Peyer's patch (tissue), 4 donors: Measurements from ENCODE around the gene PPP2R2C. TPM values are rescaled to one million over a fixed set of nuclear protein-coding genes. Genes with fewer than 3 reads are reported as not detected.

Experiments used
- DNase-seq, 3 donors: peaks; one replicate each; pipeline ENCODE4 v3.0.0-alpha.2; 2017 to 2019
- H3K27ac ChIP-seq, 4 donors: fragments of 200-600 bp; sonication (generic); one replicate each; pipeline ENCODE4 v1.5.1; 2016 to 2019
- H3K27me3 ChIP-seq, 2 donors: fragments of 200-600 bp; sonication (generic); one replicate each; pipeline ENCODE4 v1.5.1; 2019
- H3K36me3 ChIP-seq, 3 donors: fragments of 200-600 bp; sonication (generic); one replicate each; pipeline ENCODE4 v1.5.1; 2016 to 2019
- H3K4me1 ChIP-seq, 4 donors: fragments of 200-600 bp; sonication (generic); one replicate each; pipeline ENCODE4 v1.5.1; 2016 to 2019
- H3K4me3 ChIP-seq, 4 donors: fragments of 200-600 bp; sonication (generic); 1 replicate in 3 of 4; 2 replicates in 1 of 4; pipeline ENCODE4 v1.5.1; 2016 to 2019; ENCODE audit warnings: mild to moderate bottlenecking in 1 of 4
- H3K9me3 ChIP-seq, 4 donors: fragments of 200-600 bp; sonication (generic); one replicate each; pipeline ENCODE4 v1.5.1; 2016 to 2019; ENCODE audit warnings: mild to moderate bottlenecking in 1 of 4
- CTCF ChIP-seq, 6 experiments: fragments of 450-650 bp in 4 of 6; fragments of 200-600 bp in 2 of 6; sonication (generic) in 1 of 6; IDR thresholded peaks; one replicate each; pipeline ENCODE4 v1.5.1; 2017 to 2019; ENCODE audit warnings: antibody characterized with exemption in 6 of 6, mild to moderate bottlenecking in 3 of 6, moderate library complexity in 1 of 6
- POLR2A ChIP-seq, 2 donors: fragments of 450-650 bp; IDR thresholded peaks; one replicate each; pipeline ENCODE4 v1.5.1; 2017; ENCODE audit warnings: antibody characterized with exemption in 2 of 2, mild to moderate bottlenecking in 2 of 2, moderate library complexity in 2 of 2
- total RNA-seq, 4 donors: library from RNA; depleted of rRNA; stranded (reverse); fragments of >200 nt; gene quantifications; one replicate each; pipeline ENCODE4 v1.1.0, GENCODE V29; 2016

The PPP2R2C gene
- total RNA-seq, 4 donors from 2014 or later = 0.27 to 4.1 TPM; not detected in 2

GRCh38 chr4:6389142-6389825 lies 83.1 kb downstream of the PPP2R2C start:
- Histone ChIP-seq H3K9me3 (no peaks in the 10 kb centered on the region), H3K4me3 (no peak overlapping the region), H3K27me3 (no peaks in the 10 kb centered on the region), H3K36me3 (no peaks in the 10 kb centered on the region), H3K27ac (no peak overlapping the region), H3K4me1 (no peaks in the 10 kb centered on the region)
- TF ChIP-seq POLR2A (IDR thresholded peaks at IDR 0.05) (no peak), CTCF (IDR thresholded peaks at IDR 0.05) (no peak)
- DNase-seq = no peak

DNA sequence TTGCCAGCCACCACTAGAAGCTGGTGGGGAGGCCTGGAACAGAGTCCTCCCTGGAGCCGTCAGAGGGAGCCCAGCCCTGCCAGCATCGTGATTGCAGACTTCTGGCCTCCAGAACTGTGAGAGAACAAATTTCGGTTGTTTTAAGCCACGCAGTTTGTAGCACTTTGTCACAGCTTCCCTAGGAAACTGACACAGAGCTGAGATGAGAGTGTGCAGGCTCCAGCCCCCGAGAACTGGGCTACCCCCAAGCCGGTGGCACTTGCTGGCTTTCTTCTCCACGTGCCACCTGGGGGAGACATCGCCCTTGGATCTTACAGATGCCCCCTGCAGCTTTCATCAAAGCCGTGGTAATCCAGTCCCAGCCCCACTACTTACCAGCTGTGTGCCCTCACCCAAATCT lies 83.7 kb downstream of the PPP2R2C start:
- DNase-seq = no peak

GRCh38 chr4:6387946-6388345 lies 84.5 kb downstream of the PPP2R2C start:
- no peaks in the 10 kb centered on the region for H3K36me3 ChIP-seq
- H3K27ac ChIP-seq = no peak overlapping the region
- TF ChIP-seq POLR2A (IDR thresholded peaks at IDR 0.05) = no peak
- no peak for TF ChIP-seq CTCF (IDR thresholded peaks at IDR 0.05)
- no peaks in the 10 kb centered on the region for H3K9me3 ChIP-seq
- H3K27me3 ChIP-seq = no peaks in the 10 kb centered on the region
- H3K4me1 ChIP-seq = no peaks in the 10 kb centered on the region
- no peak overlapping the region for H3K4me3 ChIP-seq
- no peak for DNase-seq

More for the DNA sequence above, 83.7 kb downstream of the PPP2R2C start:
- Histone ChIP-seq H3K27me3 (no peaks in the 10 kb centered on the region), H3K36me3 (no peaks in the 10 kb centered on the region), H3K9me3 (no peaks in the 10 kb centered on the region), H3K4me3 (no peak overlapping the region), H3K4me1 (no peaks in the 10 kb centered on the region), H3K27ac (no peak overlapping the region)
- TF ChIP-seq POLR2A (IDR thresholded peaks at IDR 0.05) = no peak
- no peak for TF ChIP-seq CTCF (IDR thresholded peaks at IDR 0.05)

DNA sequence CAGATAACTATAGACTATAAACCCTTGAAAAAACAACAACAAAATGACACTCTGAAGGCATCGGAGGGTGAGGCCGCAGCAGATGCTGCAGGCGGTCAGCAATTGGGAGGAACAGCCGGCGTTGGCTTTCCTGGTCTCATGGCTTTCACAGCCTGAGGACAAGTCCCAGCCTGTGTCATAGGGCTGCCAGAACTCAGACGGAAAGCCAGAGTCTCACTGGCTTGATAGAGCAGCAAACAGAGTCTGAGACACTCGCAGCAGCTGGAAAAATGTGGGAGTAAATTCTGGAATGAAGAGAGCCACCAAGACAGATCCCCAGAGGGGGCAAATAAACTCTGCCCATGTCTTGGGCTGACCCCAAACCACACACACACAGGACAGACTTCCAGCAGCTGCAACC lies 86.3 kb downstream of the PPP2R2C start:
- H3K4me1 ChIP-seq = no peaks in the 10 kb centered on the region
- no peak overlapping the region for H3K4me3 ChIP-seq
- no peak overlapping the region for H3K27ac ChIP-seq
- H3K27me3 ChIP-seq = no peaks in the 10 kb centered on the region
- TF ChIP-seq POLR2A (IDR thresholded peaks at IDR 0.05) = no peak
- H3K9me3 ChIP-seq = no peaks in the 10 kb centered on the region
- no peaks in the 10 kb centered on the region for H3K36me3 ChIP-seq
- no peak for DNase-seq

DNA sequence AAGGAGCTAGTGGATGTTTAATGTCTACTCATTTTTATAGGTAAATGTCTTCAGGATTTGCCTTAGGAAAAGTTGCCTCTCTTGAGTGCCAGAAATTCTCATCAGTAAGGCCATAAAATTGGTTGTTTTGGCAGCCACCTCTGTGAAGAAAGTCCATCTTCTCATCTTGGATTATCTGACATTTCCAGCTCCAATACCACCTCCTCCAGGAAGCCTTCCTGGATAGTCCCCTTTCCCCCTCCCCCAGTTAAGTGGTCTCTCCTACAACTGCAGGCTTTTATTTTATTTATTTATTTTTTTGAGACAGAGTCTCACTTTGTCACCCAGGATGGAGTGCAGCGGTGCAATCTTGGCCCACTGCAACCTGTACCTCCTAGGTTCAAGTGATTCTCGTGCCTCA lies 87.1 kb downstream of the PPP2R2C start:
- Histone ChIP-seq H3K27me3 (no peaks in the 10 kb centered on the region), H3K9me3 (no peaks in the 10 kb centered on the region), H3K4me3 (no peak overlapping the region), H3K36me3 (no peaks in the 10 kb centered on the region), H3K4me1 (no peaks in the 10 kb centered on the region), H3K27ac (no peak overlapping the region)
- DNase-seq = no peak
- no peak for TF ChIP-seq POLR2A (IDR thresholded peaks at IDR 0.05)
- TF ChIP-seq CTCF (IDR thresholded peaks at IDR 0.05) = no peak

DNA sequence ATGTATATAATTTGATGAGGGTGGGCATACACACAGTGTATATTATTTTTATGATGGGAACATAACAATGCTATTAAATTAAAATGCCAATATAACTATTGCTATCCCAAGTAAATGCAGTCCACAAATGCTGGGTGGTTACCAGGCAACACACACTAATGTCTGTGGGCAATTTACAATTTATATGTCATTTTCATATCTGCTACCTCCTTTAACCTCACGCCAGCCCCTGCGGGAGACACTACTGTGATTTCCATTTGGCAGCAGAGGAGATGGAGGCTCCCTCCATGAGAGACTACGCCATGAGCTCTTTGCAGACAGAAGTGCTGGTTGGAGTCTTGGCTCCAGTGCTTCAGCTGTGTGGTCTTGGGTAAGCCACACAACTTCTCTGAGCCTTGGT lies 87.9 kb downstream of the PPP2R2C start:
- Histone ChIP-seq H3K4me1 (no peaks in the 10 kb centered on the region), H3K4me3 (no peak overlapping the region), H3K27me3 (no peaks in the 10 kb centered on the region), H3K27ac (no peak overlapping the region), H3K9me3 (no peaks in the 10 kb centered on the region), H3K36me3 (no peaks in the 10 kb centered on the region)
- DNase-seq = no peak
- no peak for TF ChIP-seq POLR2A (IDR thresholded peaks at IDR 0.05)
- TF ChIP-seq CTCF (IDR thresholded peaks at IDR 0.05) = no peak
